Activated CD8-positive, alpha-beta T cell treated with anti-CD3 and anti-CD28 coated beads for 36 hours (primary cell): ENCODE measurements around the gene SMPDL3B. TPM values are rescaled to one million over a fixed set of nuclear protein-coding genes. Genes with fewer than 3 reads are reported as not detected.
A peak's percentile ranks its signal among the peaks of the same experiment; 100 is the strongest.

ENCODE experiments used
- ATAC-seq: fragments of 200-7000 bp; cut with Tn5 transposase; one replicate; pipeline ENCODE4 v1.10.0; 2021; ENCODE audit warnings: mild to moderate bottlenecking, moderate library complexity
- CTCF ChIA-PET: fragments of 350-600 bp; sonication (Branson Sonifier 250); formaldehyde crosslinking; loops from one replicate; lab custom pipeline; 2021; ENCODE audit warnings: antibody characterized with exemption; lab: Charles Lee
- POLR2A ChIA-PET: fragments of 350-600 bp; sonication (Branson Sonifier 250); formaldehyde crosslinking; loops from one replicate; lab custom pipeline; 2021; ENCODE audit warnings: antibody characterized with exemption; lab: Charles Lee
- DNase-seq: peaks from one replicate; pipeline ENCODE4 v3.0.0-alpha.2; 2020
- H3K27ac Mint-ChIP-seq: one replicate; pipeline ENCODE4 v1.8.0; 2021; ENCODE audit warnings: mild to moderate bottlenecking, mixed read lengths
- H3K27me3 Mint-ChIP-seq: one replicate; pipeline ENCODE4 v1.8.0; 2021; ENCODE audit warnings: mixed read lengths
- H3K36me3 Mint-ChIP-seq: one replicate; pipeline ENCODE4 v1.8.0; 2021; ENCODE audit warnings: low read depth, mixed read lengths
- H3K4me1 Mint-ChIP-seq: one replicate; pipeline ENCODE4 v1.8.0; 2021; ENCODE audit warnings: low read depth, mixed read lengths
- H3K4me3 Mint-ChIP-seq: one replicate; pipeline ENCODE4 v1.8.0; 2021; ENCODE audit warnings: mild to moderate bottlenecking, moderate library complexity, mixed read lengths
- H3K9me3 Mint-ChIP-seq: one replicate; pipeline ENCODE4 v1.8.0; 2021; ENCODE audit warnings: mixed read lengths
- CTCF ChIP-seq: fragments of 200-600 bp; IDR thresholded peaks from one replicate; pipeline ENCODE4 v1.8.0; 2022; ENCODE audit warnings: antibody characterized with exemption, mild to moderate bottlenecking
- intact Hi-C: fragments of 100-400 bp; cut with micrococcal nuclease; formaldehyde crosslinking; loops from one replicate; pipeline ENCODE4 v1.10.0; 2022
- total RNA-seq, 2 experiments: library from RNA; stranded (reverse); gene quantifications; one replicate each; pipeline ENCODE4 v1.2.3, GENCODE V29; 2021

Gene SMPDL3B
- total RNA-seq, 2 experiments from 2014 or later = 0.27 to 0.38 TPM

- no peaks in the 10 kb centered on the region for H3K9me3 Mint-ChIP-seq
- no peaks in the 10 kb centered on the region for H3K27me3 Mint-ChIP-seq
- peak overlapping the region; percentile 61 for H3K27ac Mint-ChIP-seq
- no peak overlapping the region for H3K4me3 Mint-ChIP-seq
- TF ChIP-seq CTCF = no peak
- CTCF ChIA-PET = no interaction called here
- DNase-seq (no peak), ATAC-seq (no peak)
- POLR2A ChIA-PET = interaction anchor here (0.6 to 1.0 kb wide), 2 partner anchors 10 to 1438 kb away, joined by 3 to 4 read pairs; partner anchors contain the start of gene XKR8
- intact Hi-C loops = no loop called here
- peaks cover 16% of the 10 kb centered on the region for H3K4me1 Mint-ChIP-seq
- H3K36me3 Mint-ChIP-seq = peaks cover 5% of the 10 kb centered on the region
Measured at GRCh38 chr1:27968692-27969091, 33.9 kb downstream of the SMPDL3B start.

DNA sequence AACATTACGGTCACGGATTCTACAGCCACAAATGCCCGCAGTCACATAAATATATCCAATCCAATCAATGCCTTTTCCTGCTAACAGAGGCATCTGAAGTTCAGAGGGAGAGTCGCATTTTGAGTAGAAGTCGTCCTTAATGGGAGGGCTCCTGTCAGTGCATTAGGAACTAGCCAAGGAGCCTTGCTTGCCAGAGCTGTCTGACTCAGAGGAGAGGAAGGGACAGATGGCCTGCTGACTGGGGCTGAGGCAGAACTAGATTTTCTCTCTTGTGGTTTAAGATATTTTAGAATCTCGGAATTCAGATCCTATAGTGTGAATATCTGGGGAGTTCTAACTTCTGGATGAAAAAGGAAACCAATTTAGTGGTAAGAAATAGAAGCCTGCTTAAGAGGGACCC is 35.6 kb downstream of the SMPDL3B start:
- Mint-ChIP-seq H3K4me1 (peaks cover 16% of the 10 kb centered on the region), H3K36me3 (peaks cover 5% of the 10 kb centered on the region), H3K4me3 (no peak overlapping the region), H3K9me3 (no peaks in the 10 kb centered on the region), H3K27me3 (no peaks in the 10 kb centered on the region), H3K27ac (no peak overlapping the region)
- intact Hi-C loops = no loop called here
- no peak for TF ChIP-seq CTCF
- ATAC-seq = no peak
- no peak for DNase-seq
- ChIA-PET POLR2A (no interaction called here), CTCF (interaction anchor here (0.9 to 1.2 kb wide), 2 partner anchors 10 kb away, joined by 4 to 5 read pairs; partner anchors contain the start of gene XKR8)

DNA sequence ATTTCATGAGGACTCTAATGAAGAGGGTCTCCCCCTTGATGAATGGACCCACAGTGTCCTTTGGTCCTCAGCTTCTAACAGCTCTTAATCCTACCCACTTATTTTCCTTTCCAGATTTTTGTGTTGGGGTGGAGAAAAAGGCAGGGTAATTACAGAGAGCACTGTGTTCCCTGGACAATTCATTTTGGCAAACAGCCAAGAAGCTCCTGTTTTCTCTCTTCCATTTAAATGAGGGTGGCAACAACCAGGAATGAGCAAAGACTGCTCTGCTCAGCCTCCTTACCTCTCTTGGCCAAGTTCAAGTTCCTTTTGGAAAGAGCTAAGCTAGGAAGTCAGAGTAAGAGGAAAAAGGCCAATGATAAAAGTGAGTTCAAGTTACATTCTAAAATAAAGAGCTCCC is 36.9 kb downstream of the SMPDL3B start:
- TF ChIP-seq CTCF = no peak
- intact Hi-C loops = no loop called here
- ATAC-seq (no peak), DNase-seq (no peak)
- Mint-ChIP-seq H3K36me3 (peaks cover 5% of the 10 kb centered on the region), H3K4me3 (no peak overlapping the region), H3K27me3 (no peaks in the 10 kb centered on the region), H3K9me3 (no peaks in the 10 kb centered on the region), H3K4me1 (peaks cover 16% of the 10 kb centered on the region), H3K27ac (no peak overlapping the region)
- POLR2A ChIA-PET = interaction anchor here (0.6 to 1.3 kb wide), 6 partner anchors 10 to 198 kb away, joined by 3 to 5 read pairs (median 3); no protein-coding TSS in a partner anchor
- CTCF ChIA-PET = interaction anchor here (1.3 to 1.5 kb wide), 2 partner anchors 36 to 114 kb away, joined by 3 to 5 read pairs; no protein-coding TSS in a partner anchor

GRCh38 chr1:27972141-27972540 is 37.3 kb downstream of the SMPDL3B start:
- no peaks in the 10 kb centered on the region for H3K27me3 Mint-ChIP-seq
- no peak for DNase-seq
- no peaks in the 10 kb centered on the region for H3K9me3 Mint-ChIP-seq
- no peak overlapping the region for H3K27ac Mint-ChIP-seq
- ChIA-PET CTCF (interaction anchor here (1.2 to 1.5 kb wide), 3 partner anchors 12 to 114 kb away, joined by 3 to 5 read pairs (median 4); partner anchors contain the start of gene XKR8), POLR2A (interaction anchor here (0.6 to 1.3 kb wide), 5 partner anchors 13 to 168 kb away, joined by 3 to 4 read pairs (median 3); no protein-coding TSS in a partner anchor)
- peaks cover 16% of the 10 kb centered on the region for H3K4me1 Mint-ChIP-seq
- peaks cover 7% of the 10 kb centered on the region for H3K36me3 Mint-ChIP-seq
- H3K4me3 Mint-ChIP-seq = no peak overlapping the region
- intact Hi-C loops = no loop called here
- ATAC-seq = no peak
- TF ChIP-seq CTCF = no peak

DNA sequence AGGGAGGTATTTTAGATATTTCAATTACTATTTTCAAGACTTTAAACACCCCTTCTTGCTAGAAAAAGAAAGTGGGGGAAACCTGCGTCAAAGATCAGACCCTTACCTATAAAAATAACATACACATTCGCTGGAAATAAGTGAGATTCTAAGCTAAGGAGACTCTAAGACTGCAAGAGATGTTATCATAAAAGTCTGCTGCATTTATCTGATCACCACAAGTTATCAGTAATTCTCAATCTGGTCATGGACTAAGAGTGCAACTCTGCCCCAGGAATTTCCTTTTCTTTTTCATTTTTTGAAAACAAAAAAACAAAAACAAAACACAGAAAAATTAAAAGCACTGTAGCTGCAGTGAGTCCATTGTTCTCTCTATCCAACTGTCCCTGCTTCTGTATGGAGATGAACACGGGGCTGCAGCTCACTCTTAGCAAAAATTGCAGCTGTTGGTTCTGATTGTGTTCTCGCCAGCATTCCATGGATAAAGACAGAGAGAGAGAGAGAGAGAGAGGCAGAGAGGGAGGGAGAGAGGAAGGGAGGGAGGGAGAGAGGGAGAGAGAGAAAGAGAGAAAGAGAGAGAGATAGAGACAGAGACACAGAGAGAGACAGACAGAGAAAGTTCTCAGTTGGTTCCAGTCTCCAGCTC is 39.1 kb downstream of the SMPDL3B start:
- no peak overlapping the region for H3K4me3 Mint-ChIP-seq
- no peak for TF ChIP-seq CTCF
- H3K27ac Mint-ChIP-seq = no peak overlapping the region
- DNase-seq = no peak
- intact Hi-C loops = no loop called here
- H3K27me3 Mint-ChIP-seq = no peaks in the 10 kb centered on the region
- no peaks in the 10 kb centered on the region for H3K9me3 Mint-ChIP-seq
- H3K4me1 Mint-ChIP-seq = peaks cover 8% of the 10 kb centered on the region
- no peak for ATAC-seq
- peaks cover 9% of the 10 kb centered on the region for H3K36me3 Mint-ChIP-seq
- ChIA-PET POLR2A (interaction anchor here (0.7 kb wide), 1 partner anchor 220 kb away, joined by 4 read pairs; no protein-coding TSS in a partner anchor), CTCF (interaction anchor here (0.9 to 2.2 kb wide), 4 partner anchors 14 to 386 kb away, joined by 3 to 10 read pairs (median 4); no protein-coding TSS in a partner anchor)
